Measurements from ENCODE around the gene MTR. TPM values are rescaled to one million over a fixed set of nuclear protein-coding genes. Genes with fewer than 3 reads are reported as not detected.

Gene MTR
- total RNA-seq, 1 experiment from 2014 or later, result 35.5 TPM

DNA sequence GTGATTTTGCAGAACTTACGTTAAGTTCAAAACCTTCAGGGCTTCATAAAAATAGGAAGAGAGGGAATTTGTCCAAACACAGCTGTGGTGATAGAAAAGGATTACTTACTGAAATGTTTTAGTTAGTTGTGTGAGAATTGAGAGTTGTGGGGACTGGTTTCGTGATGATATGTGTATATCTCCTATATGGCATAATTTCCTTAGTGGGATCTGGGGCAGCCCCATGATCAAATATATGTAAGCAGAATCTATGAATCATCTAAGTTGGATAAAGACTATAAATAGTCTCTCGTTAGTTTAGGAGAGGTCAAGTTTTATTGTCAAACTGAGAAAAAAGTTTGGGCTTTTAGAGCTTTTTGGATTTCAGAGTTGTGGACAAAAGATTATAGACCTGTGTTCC, 14.9 kb downstream of the MTR start:
- DNase-seq, result no peak
- no peak overlapping the region for H2BK5ac ChIP-seq (ENCODE audit: insufficient read length, low read length)
- no peaks in the 10 kb centered on the region for H3K4me1 ChIP-seq (ENCODE audit: insufficient read depth, low read length)
- H4K8ac ChIP-seq (replicated peaks; ENCODE audit: insufficient read length, low read depth, low read length), result no peak overlapping the region
- H3K23me2 ChIP-seq (ENCODE audit: insufficient read length, low read depth, low read length, poor library complexity, severe bottlenecking), result no peaks in the 10 kb centered on the region
- H2AFZ ChIP-seq (ENCODE audit: low read length), result no peak overlapping the region
- H3K27ac ChIP-seq (ENCODE audit: insufficient read length, low read depth, low read length), result no peak overlapping the region
- no peaks in the 10 kb centered on the region for H3K79me2 ChIP-seq (ENCODE audit: insufficient read depth, low read length)
- Mint-ChIP-seq H3K36me3 (ENCODE audit: insufficient read depth in 1 of 3, low read depth in 3 of 3) (peaks cover 6 to 27% (median 27%) of the 10 kb centered on the region in 3 experiments; a peak in 6 of 7 replicates), H3K9me3 (no peaks in the 10 kb centered on the region), H3K4me1 (no peaks in the 10 kb centered on the region), H3K27ac (no peak overlapping the region; a peak in 1 of 7 replicates), H3K4me3 (no peak overlapping the region), H3K27me3 (ENCODE audit: low read depth) (no peaks in the 10 kb centered on the region)
- H3K4ac ChIP-seq (ENCODE audit: low read depth, low read length), result no peak overlapping the region
- no peak overlapping the region for H3K18ac ChIP-seq (ENCODE audit: insufficient read length, low read depth, low read length)
- no peak overlapping the region for H3K14ac ChIP-seq (ENCODE audit: insufficient read depth, low read length)
- no peak overlapping the region for H3K4me2 ChIP-seq (ENCODE audit: insufficient read depth, insufficient read length, low read length)
- H4K91ac ChIP-seq (ENCODE audit: insufficient read length, low read depth, low read length), result no peak overlapping the region
- H3T11ph ChIP-seq (ENCODE audit: low read length), result no peak overlapping the region
- no peak overlapping the region for H2BK15ac ChIP-seq (ENCODE audit: low read depth, low read length)
- H3K23ac ChIP-seq (ENCODE audit: insufficient read length, low read depth, low read length), result no peak overlapping the region
- no CpG with 5 or more reads among the region's 3 CpGs for WGBS (ENCODE audit: extremely low coverage, insufficient read length, low lambda C conversion rate)
- no peak overlapping the region for H3K9ac ChIP-seq (ENCODE audit: extremely low read depth, insufficient read length, low read length)
- no peaks in the 10 kb centered on the region for H3K79me1 ChIP-seq (ENCODE audit: insufficient read depth, low read depth, low read length, poor library complexity, severe bottlenecking)
- no peak overlapping the region for H2AK5ac ChIP-seq (ENCODE audit: insufficient read length, low read length)
- H3K56ac ChIP-seq (ENCODE audit: insufficient read length, low read depth, low read length), result no peak overlapping the region
- no peak overlapping the region for H2BK120ac ChIP-seq (ENCODE audit: low read depth, low read length, poor library complexity, severe bottlenecking)
- no peak overlapping the region for H4K5ac ChIP-seq (ENCODE audit: insufficient read length, low read depth, low read length)
- H3K9me3 ChIP-seq (ENCODE audit: control insufficient read depth, low read depth, low read length), result no peaks in the 10 kb centered on the region
- TF ChIP-seq, protein P1, sequence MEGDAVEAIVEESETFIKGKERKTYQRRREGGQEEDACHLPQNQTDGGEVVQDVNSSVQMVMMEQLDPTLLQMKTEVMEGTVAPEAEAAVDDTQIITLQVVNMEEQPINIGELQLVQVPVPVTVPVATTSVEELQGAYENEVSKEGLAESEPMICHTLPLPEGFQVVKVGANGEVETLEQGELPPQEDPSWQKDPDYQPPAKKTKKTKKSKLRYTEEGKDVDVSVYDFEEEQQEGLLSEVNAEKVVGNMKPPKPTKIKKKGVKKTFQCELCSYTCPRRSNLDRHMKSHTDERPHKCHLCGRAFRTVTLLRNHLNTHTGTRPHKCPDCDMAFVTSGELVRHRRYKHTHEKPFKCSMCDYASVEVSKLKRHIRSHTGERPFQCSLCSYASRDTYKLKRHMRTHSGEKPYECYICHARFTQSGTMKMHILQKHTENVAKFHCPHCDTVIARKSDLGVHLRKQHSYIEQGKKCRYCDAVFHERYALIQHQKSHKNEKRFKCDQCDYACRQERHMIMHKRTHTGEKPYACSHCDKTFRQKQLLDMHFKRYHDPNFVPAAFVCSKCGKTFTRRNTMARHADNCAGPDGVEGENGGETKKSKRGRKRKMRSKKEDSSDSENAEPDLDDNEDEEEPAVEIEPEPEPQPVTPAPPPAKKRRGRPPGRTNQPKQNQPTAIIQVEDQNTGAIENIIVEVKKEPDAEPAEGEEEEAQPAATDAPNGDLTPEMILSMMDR (conservative IDR thresholded peaks at IDR 0.05), result no peak
- H2BK20ac ChIP-seq (ENCODE audit: low read depth, low read length, poor library complexity, severe bottlenecking), result no peak overlapping the region
- H3K27me3 ChIP-seq (ENCODE audit: insufficient read depth, low read length), result no peaks in the 10 kb centered on the region
- H2BK12ac ChIP-seq (ENCODE audit: insufficient read length, low read depth, low read length), result no peak overlapping the region
- no peaks in the 10 kb centered on the region for H4K20me1 ChIP-seq (ENCODE audit: control insufficient read depth, insufficient read depth, insufficient read length)
